Fibroblast of upper back skin (primary cell): ENCODE measurements around the gene MTX1.
"Not testable (repeated sequence)": the region's sequence is repeated elsewhere in the genome, so short reads cannot be mapped to it uniquely, and the experiment has no call there.

ENCODE experiments used
- DNase-seq: peaks from one replicate; pipeline ENCODE4 v3.0.0-alpha.2; 2013

The MTX1 gene

DNA sequence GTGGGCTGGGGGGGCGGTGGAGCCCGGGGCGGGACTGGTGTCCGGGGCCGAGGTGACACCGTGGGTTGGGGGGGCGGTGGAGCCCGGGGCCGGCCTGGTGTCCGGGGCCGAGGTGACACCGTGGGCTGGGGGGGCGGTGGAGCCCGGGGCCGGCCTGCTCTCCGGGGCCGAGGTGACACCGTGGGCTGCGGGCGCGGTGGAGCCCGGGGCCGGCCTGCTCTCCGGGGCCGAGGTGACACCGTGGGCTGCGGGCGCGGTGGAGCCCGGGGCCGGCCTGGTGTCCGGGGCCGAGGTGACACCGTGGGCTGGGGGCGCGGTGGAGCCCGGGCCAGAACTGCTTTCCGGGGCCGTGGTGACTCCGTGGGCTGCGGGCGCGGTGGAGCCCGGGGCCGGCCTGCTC, 18.6 kb upstream of the MTX1 start:
- not testable (repeated sequence) for DNase-seq

DNA sequence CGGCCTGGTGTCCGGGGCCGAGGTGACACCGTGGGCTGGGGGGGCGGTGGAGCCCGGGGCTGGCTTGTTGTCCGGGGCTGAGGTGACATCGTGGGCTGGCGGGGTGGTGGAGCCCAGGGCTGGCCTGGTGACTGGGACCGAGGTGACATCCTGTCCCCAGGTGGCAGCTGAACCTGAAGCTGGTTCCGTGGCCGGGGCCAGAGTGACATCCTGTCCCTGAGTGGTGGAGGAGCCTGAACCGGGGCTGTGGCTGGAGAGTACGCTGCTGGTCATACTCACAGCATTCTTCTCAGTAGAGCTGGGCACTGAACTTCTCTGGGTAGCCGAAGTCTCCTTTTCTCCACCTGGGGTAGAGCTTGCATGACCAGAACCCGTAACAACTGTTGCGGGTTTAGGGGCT, 16.6 kb upstream of the MTX1 start:
- DNase-seq = no peak

GRCh38 chr1:155192346-155193274, 15.9 kb upstream of the MTX1 start:
- DNase-seq = no peak

DNA sequence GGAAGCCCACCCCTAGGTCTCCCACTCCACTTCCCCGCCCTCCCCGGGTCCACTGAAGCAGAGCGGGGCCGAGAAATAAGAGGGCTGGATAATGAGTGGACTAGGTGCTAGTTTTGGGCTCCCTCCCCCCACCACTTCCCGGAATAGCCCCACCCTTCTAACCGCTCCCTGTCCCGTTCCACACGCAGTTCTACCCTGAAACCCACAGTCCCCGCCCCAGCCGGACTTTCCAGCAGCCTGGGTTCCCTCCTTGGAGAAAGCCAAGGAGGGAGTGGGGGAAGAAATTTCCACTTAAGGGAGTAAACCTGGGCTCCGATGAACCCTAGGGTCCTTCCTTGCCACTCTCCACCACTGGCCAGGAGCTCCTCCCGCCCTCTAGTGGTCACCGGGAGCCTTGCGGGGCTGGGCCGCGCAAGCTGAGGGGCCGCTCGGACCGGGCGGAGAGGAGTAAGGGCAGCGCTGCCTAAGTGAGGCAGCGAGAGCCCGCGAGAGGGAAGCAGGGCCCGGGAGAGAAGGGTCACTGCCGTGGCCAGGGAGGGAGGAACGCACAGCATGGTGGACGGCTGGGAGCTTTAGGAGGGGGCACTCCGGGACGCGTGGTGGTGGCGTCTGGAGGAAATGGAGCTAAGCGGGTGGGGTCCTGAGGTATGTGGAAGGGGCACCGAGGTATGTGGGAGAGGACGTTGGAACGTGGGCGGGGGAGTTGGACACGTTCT, 15.1 kb upstream of the MTX1 start:
- peak; percentile 89 for DNase-seq

- DNase-seq = not testable (repeated sequence)
These were observed 14.6 kb upstream of the MTX1 start for GRCh38 chr1:155193991-155194240.

GRCh38 chr1:155195201-155196102, 13.0 kb upstream of the MTX1 start:
- no peak for DNase-seq

- DNase-seq = no peak
These were observed 12.2 kb upstream of the MTX1 start for GRCh38 chr1:155196103-155196892.

DNA sequence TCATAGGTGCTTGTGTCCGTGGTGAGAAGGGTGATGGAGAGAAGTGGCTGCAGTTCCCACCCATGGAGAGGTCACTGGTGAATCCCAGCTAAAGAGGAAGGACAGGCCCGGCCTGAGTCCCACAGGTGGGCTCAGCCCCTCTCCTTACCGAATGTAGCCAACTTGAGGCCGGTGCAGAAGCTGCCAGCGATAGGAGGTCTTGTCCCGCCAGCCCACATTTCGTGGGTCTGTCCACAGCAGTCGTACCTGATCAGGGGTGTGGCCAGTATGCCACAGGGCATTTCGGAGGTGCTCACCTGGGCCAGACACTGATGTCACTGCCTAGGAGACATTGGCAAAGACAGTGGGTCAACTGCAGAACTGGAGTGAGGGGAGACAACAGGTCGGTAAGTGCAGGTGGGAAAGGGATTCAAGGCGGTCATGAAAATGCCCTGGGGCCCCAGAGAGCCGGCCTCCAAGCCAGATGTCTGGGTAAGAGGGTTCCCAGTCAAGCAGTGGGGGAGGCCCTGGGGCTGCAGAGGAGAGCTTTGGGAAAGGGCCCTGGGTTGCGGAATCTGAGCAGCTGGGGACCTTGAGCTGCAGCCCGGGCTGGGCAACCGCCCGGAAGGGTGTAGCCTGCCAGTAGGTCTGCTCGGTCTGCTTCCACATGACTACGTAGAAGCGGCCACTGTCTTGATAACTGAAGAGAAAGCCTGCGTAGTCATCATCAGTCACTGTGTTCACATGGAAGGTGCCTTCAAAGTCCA, 11.4 kb upstream of the MTX1 start:
- no peak for DNase-seq

- no peak for DNase-seq
These were observed 10.5 kb upstream of the MTX1 start for GRCh38 chr1:155197901-155198546.

- no peak for DNase-seq
These were observed 10.0 kb upstream of the MTX1 start for GRCh38 chr1:155198547-155198906.

DNA sequence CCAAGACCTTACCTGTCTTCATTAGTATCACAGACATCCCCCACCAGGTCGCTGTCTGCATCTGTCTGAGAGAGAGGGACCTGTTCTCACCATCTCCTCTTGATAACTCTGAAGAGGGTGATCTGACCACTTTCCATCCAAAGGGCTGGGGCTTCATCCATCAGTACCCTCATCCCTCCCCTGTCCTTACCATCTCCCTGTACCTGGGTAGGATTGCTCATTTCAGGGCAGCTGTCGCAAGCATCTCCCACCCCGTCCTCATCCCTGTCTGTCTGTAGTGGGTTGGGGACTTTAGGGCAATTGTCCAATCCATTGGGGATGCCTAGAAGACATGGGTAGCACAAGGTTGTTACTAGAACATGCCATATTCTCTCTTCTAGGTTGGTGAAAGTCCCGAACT, 8.7 kb upstream of the MTX1 start:
- DNase-seq = no peak

DNA sequence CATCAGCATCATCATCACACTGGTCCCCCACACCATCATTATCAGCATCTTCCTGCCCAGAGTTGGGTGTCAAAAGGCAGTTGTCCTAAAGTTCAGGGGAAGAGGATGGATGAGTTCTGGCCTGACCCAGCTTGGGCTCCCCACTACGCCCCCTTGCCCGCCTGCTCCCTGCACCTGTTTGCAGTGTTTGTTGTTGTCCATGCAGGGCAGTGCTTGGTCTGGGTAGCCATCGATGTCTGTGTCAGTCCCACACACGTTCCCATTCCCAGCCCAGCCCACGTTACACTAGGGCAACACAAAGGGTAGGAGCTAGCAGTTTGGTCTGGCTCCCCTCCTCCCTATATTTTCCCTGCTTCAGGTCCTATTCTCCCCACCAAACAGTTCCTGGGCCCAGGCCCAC, 7.6 kb upstream of the MTX1 start:
- no peak for DNase-seq

GRCh38 chr1:155202198-155202597, 6.3 kb upstream of the MTX1 start:
- no peak for DNase-seq

DNA sequence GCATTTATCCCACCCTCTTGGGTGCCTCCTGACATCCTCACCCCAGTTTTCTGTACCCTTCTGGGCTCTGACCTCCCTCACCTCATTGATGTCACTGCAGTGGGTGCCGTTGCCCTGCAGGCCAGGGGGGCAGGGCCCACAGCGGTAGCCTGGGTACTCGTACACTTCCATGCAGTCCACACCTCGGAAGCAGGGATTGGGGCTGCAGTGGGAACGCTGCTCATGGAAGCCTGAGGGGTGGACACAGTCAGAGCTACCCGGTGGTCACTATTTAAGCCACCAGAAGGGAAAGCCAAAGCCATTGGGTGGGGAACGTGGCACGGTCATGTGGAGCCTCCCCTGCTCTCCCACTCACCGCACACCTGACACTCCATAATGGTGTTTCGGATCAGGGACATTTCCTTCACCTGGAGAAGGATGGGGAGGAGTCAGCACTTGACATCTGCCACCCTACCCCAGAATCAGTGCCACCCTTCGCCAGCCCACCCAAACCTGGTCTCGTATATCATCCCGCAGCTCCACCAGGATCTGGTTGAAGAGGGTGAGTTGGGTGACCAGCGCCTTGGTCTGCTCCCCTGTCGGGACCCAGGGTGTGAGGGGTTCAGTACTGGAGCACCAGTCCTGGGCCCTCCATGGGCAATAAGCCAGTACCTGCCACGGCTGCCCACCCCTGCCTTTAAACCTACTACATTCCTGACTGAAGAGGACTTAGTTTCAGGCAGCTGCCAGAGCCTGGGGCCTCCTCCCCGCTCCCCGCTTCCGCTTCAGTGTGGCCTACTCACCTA, 5.6 kb upstream of the MTX1 start:
- DNase-seq = no peak

GRCh38 chr1:155205035-155205434, 3.5 kb upstream of the MTX1 start:
- no peak for DNase-seq

DNA sequence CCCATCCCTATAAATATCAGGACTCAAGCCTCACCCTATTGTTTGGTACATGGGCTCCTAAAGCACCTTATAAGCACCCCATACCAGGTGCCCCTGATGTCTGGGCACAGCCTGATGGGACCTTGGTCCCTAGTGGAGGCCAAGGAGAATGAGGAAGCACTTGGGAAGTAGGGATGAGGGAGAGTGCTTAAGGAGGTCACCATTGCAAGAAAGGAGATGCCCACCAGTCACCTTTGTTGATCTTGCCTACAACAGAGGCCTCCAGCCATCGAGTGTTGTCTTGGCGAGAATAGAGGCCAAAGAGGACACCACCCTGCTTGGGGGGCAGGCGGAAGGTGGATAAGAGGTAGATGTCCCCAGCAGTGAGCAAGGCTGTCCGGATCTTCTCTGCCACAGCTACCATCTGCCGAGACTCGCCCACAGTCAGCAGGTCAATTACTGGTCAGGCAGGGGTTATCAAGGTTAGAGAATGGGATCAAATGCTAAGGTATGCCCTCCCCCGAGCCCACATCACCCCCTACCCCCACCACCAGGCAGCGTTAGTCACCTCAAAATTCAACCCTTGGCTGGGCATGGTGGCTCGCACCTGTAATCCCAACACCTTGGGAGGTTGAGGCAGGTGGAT, 2.4 kb upstream of the MTX1 start:
- no peak for DNase-seq

DNA sequence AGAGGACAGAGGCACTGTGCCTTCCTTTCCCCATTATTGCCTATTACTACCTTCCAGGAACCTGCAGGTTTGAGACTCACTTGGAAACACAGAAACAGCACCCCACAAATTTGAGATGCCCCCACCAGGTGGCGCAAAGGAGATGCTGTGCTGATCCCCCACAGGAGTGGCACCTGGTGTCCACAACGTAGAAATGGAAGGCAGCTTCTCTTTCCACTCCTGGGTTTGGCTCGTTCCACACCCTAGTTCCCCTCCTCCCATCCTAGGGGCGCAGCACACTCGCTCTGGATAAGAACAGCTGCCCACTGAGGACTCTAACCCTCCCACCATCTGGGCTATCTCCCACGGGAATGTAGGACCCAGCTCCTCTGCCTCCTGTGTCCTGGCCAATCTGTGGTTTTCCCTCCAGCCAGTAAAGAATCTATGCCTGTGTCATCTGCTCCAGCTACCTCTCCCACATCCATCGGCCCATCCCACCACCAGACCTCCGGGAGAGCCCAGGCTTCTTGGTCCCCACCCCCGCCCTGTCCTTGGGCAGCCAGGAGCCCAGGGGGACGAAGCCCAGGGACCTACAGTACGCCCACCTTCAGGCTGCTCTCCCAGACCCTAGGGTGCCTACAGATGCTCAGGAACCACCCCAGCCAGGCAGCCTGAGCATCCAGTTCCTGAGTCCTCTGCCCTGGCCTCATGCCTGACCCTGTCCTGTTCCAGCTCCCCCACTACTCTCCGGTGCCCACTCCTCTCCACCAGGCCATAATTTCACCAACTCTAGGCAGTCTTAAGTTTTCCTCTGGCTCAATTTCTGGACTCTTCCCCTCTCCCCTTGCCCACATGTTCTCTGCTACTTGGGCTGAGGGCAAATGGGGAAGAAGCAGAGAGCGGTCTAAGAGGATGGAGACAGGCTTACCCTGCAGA, 1.3 kb upstream of the MTX1 start:
- peak; percentile 80 for DNase-seq

- peak; percentile 57 for DNase-seq
These were observed 522 bp upstream of the MTX1 start, which contains the start of gene THBS3 for GRCh38 chr1:155207806-155208540. TSS of gene THBS3 (minus strand) at chr1:155207897. CDS start at chr1:155207876, 21 bp downstream.
